Fibroblast of mammary gland (primary cell): ENCODE measurements around the gene RASAL3.

Source experiments
- DNase-seq: peaks from one replicate; pipeline ENCODE4 v3.0.0-alpha.2; 2010; ENCODE audit warnings: low read depth
- H3K4me3 ChIP-seq: 2 replicates; pipeline ENCODE4 v1.5.1; 2011; ENCODE audit warnings: low read depth, mild to moderate bottlenecking, low read length, moderate library complexity; ENCODE audit not compliant: control insufficient read depth
- TF ChIP-seq, protein P1 (sequence below): conservative IDR thresholded peaks from 2 replicates; pipeline ENCODE4 v1.5.1; 2011; ENCODE audit warnings: low read depth, low read length, inconsistent platforms; ENCODE audit not compliant: control insufficient read depth, insufficient read depth

Gene RASAL3

DNA sequence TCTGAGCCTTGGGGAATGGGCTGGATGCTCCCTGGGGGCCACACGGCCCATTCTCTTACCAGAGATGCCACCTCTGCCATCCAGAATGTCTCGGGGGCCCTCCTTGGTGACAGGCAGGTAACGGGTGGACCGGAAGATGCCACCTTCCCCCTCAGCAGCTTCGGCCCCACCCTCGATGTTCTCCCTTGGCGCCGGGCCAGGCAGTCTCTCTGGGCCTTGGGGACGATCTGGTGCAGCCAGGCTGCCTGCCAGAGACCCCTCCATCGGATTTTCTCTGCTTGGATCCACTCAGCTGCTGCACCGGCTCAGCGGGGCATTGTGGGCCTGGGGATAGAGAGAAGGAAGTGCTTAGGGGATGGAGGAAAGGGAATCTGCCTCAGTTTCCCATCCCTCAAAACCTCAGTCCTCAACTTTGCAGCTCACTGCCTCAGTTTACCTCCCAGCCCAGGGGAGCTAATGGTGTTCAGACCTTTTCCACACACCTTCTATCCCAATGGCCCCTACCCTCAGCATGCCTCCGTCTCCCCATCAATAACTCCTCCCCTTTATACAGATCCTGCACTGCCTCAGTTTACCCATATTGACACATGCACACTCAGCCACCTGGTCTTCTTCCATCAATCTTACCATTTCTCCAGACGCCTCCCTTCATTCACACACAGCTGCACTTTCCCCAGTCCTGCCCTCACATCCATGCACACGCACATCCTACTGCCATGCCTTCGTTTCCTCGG is 16.1 kb downstream of the RASAL3 start:
- no peak overlapping the region for H3K4me3 ChIP-seq
- DNase-seq, result no peak
- TF ChIP-seq, protein P1, sequence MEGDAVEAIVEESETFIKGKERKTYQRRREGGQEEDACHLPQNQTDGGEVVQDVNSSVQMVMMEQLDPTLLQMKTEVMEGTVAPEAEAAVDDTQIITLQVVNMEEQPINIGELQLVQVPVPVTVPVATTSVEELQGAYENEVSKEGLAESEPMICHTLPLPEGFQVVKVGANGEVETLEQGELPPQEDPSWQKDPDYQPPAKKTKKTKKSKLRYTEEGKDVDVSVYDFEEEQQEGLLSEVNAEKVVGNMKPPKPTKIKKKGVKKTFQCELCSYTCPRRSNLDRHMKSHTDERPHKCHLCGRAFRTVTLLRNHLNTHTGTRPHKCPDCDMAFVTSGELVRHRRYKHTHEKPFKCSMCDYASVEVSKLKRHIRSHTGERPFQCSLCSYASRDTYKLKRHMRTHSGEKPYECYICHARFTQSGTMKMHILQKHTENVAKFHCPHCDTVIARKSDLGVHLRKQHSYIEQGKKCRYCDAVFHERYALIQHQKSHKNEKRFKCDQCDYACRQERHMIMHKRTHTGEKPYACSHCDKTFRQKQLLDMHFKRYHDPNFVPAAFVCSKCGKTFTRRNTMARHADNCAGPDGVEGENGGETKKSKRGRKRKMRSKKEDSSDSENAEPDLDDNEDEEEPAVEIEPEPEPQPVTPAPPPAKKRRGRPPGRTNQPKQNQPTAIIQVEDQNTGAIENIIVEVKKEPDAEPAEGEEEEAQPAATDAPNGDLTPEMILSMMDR, result no peak

DNA sequence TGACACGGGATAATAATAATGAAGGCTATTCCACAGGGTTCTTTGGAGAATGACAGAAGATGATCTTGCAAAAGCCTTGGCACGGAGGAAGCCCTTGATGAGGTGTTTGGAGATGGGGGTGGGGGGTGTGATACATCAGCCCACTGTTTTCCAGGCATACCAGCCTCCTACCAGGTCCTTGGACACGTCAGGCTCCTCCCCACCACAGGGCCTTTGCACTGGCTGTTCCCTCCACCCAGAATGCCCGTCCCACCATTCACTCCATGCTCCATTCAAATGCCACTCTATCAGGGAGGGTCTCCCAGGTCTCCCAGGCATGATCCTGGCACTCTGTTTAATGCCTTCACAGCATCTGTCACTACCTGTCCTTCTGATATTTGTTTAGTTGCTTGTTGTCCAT is 17.3 kb downstream of the RASAL3 start:
- TF ChIP-seq, protein P1, result no peak
- no peak overlapping the region for H3K4me3 ChIP-seq
- DNase-seq, result no peak

DNA sequence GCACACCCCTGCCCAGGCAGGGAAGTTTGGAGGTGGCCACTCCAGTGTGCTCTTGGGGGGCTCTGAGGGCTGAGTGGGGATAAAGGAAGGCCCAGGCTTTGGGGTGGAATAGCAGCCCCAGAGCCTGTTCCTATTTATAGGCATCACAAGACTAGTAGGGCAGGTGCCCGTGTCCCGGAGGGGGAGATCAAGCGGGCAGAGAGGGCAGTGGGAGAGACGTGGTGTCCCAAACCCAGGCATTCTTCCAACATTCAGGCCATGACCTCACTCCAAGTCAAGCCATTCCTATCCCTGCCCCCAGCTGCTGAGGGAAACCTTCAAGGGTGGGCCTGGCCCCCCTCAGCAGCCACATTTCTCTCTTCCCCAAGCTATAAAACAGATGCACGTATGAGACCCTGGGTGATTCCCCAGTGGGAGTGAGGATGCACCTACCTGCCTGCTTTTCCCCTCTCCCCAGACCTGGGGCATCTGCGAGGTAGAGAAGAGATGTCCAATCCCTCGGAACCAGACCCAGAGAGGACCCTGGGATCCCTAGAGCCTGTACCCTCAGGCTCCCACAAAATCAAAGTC is 18.5 kb downstream of the RASAL3 start:
- no peak overlapping the region for H3K4me3 ChIP-seq
- TF ChIP-seq, protein P1, result no peak
- no peak for DNase-seq

DNA sequence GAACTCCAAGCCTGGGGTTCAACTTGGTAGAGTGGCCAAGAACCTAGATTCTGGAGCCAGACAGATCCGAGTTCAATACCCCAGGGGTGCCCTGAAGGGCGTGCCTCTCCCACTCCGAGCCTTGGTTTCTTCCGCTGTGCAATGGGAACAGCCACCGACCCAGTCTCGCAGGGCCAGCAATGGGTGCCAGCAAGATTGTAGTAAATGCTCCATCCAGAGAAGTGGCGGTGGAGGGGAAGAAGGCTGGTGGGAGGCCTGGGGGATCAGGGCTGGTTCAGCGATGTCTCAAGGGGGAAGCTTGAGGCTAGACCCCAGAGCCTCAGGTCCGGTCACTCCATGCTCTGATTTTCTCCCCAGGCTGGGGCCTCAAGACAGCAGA is 19.1 kb downstream of the RASAL3 start:
- no peak for DNase-seq
- H3K4me3 ChIP-seq, result no peak overlapping the region
- TF ChIP-seq, protein P1, result no peak

DNA sequence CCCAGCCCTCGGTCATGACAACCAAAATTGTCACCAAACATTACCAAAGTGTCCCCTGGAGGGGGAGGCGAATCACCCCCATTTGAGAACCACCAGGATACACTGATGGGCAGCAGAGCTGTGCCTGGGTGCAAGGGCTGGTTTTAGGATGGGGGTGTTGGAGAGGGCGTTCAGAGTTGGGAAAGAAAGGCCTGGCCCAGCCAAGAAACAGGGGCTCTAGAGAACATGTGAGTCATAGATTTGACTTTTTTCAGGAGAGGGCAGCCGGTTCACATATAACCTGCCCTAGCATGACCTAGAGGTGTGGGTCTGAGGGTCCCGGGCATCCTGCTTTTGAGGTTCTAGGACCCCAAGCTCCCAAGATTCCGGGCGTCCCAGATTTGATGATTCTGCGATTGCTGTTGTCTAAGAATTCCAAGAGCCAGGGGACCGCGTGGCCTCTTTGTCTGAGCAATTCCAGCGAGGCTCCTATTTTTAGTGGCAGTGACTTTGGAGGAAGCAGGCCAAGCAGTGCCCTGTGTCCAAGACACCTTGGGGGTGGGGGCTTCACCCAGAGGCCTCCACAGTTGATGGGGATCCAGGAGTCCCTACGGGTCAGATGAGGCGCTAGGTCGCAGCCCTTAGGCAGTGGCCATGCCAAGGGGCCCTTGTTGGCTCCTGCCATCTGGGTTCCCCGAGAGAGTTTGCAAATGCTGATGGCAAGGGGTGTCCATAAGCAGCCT is 19.7 kb downstream of the RASAL3 start:
- no peak overlapping the region for H3K4me3 ChIP-seq
- DNase-seq, result no peak
- TF ChIP-seq, protein P1, result no peak

DNA sequence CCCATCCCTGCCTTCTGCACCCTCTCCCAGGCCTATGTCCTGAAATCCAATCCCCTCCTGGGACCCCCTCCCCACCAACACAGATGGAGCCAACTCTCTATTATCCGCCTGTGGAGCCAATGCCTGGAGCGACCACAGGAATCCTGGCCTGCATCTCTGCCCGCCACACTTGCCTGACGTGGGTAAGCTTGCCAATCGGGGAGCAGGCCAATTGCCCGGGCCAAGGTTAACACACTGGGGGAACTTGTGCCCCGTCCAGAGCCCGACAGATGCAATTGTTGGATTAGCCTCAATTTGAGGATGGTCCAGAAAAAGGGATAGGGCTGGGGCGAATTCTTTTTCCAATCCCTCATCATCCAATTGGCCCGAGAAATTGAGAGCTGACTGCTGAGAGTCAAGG is 20.5 kb downstream of the RASAL3 start:
- TF ChIP-seq, protein P1, result no peak
- no peak overlapping the region for H3K4me3 ChIP-seq
- DNase-seq, result no peak

DNA sequence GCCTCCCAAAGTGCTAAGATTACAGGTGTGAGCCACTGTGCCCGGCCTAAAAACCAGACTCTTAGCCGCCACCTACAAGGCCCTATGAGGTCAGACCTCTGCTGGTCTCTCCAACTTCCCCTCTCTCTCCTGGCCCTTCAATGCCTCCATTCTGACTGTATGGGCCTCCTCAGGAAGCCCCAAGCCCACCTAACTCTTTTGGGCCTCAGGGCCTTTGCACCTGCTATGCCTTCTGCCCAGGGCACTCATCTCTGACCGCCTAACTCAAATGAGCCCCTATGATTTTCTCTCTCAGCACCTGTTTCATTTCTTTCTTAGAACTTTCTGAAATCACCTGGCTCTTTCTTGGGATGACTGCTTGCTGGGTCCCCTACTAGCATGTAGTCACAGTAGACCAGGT is 21.0 kb downstream of the RASAL3 start:
- TF ChIP-seq, protein P1, result no peak
- H3K4me3 ChIP-seq, result no peak overlapping the region
- no peak for DNase-seq
